ENCODE results near the gene NGF.

NGF gene

DNA sequence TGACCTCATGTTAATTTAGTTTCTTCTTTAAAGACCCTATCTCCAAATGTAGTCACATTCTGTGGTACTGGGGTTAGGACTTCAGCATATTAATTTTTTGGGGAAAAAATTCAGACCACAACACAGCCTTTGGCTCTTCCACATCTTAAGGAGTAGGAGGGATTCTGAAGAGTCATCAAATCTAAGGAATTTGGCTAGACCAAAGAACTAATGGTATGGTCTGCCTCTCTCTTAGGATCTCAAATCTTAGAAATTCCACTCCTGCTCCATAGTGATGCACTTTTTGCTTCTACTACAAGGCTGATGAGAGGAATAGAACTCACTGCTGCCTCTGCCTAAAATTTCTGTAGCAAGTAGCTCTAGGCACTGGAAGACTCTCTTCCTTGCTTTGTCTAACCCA, 80.5 kb downstream of the NGF start:
- H3K4me2 ChIP-seq (ENCODE audit: insufficient read depth, low read length), result no peak overlapping the region
- no peaks in the 10 kb centered on the region for H3K4me1 ChIP-seq (ENCODE audit: insufficient read depth, low read length)
- no peak overlapping the region for H3K27ac ChIP-seq (ENCODE audit: low read length)
- H3K9ac ChIP-seq (ENCODE audit: low read depth, low read length), result no peak overlapping the region
- H3K36me3 ChIP-seq (ENCODE audit: insufficient read depth, low read length), result no peaks in the 10 kb centered on the region
- H3K27me3 ChIP-seq (ENCODE audit: insufficient read depth, low read length, poor library complexity), result peaks cover 8% of the 10 kb centered on the region
- no peak overlapping the region for H2AFZ ChIP-seq (ENCODE audit: low read depth, low read length)
- TF ChIP-seq EZH2 (IDR thresholded peaks at IDR 0.05; ENCODE audit: borderline replicate concordance, low read depth, low read length, severe bottlenecking), result no peak
- TF ChIP-seq, protein P1, sequence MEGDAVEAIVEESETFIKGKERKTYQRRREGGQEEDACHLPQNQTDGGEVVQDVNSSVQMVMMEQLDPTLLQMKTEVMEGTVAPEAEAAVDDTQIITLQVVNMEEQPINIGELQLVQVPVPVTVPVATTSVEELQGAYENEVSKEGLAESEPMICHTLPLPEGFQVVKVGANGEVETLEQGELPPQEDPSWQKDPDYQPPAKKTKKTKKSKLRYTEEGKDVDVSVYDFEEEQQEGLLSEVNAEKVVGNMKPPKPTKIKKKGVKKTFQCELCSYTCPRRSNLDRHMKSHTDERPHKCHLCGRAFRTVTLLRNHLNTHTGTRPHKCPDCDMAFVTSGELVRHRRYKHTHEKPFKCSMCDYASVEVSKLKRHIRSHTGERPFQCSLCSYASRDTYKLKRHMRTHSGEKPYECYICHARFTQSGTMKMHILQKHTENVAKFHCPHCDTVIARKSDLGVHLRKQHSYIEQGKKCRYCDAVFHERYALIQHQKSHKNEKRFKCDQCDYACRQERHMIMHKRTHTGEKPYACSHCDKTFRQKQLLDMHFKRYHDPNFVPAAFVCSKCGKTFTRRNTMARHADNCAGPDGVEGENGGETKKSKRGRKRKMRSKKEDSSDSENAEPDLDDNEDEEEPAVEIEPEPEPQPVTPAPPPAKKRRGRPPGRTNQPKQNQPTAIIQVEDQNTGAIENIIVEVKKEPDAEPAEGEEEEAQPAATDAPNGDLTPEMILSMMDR (IDR thresholded peaks at IDR 0.05; ENCODE audit: borderline replicate concordance, extremely low read depth, low read length, poor library complexity, severe bottlenecking), result no peak
- H3K79me2 ChIP-seq (ENCODE audit: insufficient read depth, low read length), result no peaks in the 10 kb centered on the region
- peaks cover 12% of the 10 kb centered on the region for H3K9me3 ChIP-seq (ENCODE audit: insufficient read depth, low read length, severe bottlenecking)
- H3K4me3 ChIP-seq (ENCODE audit: low read depth in 1 of 2, low read length in 2 of 2), result no peak overlapping the region
- DNase-seq, result no peak
- no peaks in the 10 kb centered on the region for H4K20me1 ChIP-seq (ENCODE audit: insufficient read depth, low read length)
- no peak for ATAC-seq (ENCODE audit: insufficient read depth, low read depth)

DNA sequence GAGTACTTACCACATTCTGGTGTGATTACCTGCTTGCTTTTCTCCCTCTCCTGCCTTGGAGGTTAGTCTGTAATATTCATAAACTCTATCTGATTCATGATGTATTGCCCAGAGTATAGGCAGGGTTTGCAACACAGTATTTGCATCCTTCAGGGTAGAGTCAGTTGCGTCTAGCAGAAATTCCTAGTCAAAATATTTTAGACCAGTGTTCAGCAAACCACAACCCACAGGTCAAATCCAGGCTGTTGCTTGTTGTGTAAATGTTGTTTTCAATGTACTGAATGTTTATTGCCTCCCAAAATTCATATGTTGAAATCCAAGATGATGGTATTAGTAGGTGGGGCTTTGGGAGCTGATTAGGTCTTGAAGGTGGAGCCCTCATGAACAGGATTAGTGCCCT, 82.9 kb downstream of the NGF start:
- H3K79me2 ChIP-seq (ENCODE audit: insufficient read depth, low read length), result no peaks in the 10 kb centered on the region
- H3K4me1 ChIP-seq (ENCODE audit: insufficient read depth, low read length), result no peaks in the 10 kb centered on the region
- H4K20me1 ChIP-seq (ENCODE audit: insufficient read depth, low read length), result no peaks in the 10 kb centered on the region
- DNase-seq, result no peak
- no peaks in the 10 kb centered on the region for H3K36me3 ChIP-seq (ENCODE audit: insufficient read depth, low read length)
- no peak overlapping the region for H3K9ac ChIP-seq (ENCODE audit: low read depth, low read length)
- H3K4me2 ChIP-seq (ENCODE audit: insufficient read depth, low read length), result no peak overlapping the region
- peaks cover 12% of the 10 kb centered on the region for H3K9me3 ChIP-seq (ENCODE audit: insufficient read depth, low read length, severe bottlenecking)
- no peak overlapping the region for H3K27ac ChIP-seq (ENCODE audit: low read length)
- no peak for TF ChIP-seq EZH2 (IDR thresholded peaks at IDR 0.05; ENCODE audit: borderline replicate concordance, low read depth, low read length, severe bottlenecking)
- TF ChIP-seq, protein P1 (IDR thresholded peaks at IDR 0.05; ENCODE audit: borderline replicate concordance, extremely low read depth, low read length, poor library complexity, severe bottlenecking), result no peak
- no peak for ATAC-seq (ENCODE audit: insufficient read depth, low read depth)
- no peak overlapping the region for H3K4me3 ChIP-seq (ENCODE audit: low read depth in 1 of 2, low read length in 2 of 2)
- no peaks in the 10 kb centered on the region for H3K27me3 ChIP-seq (ENCODE audit: insufficient read depth, low read length, poor library complexity)
- H2AFZ ChIP-seq (ENCODE audit: low read depth, low read length), result no peak overlapping the region

DNA sequence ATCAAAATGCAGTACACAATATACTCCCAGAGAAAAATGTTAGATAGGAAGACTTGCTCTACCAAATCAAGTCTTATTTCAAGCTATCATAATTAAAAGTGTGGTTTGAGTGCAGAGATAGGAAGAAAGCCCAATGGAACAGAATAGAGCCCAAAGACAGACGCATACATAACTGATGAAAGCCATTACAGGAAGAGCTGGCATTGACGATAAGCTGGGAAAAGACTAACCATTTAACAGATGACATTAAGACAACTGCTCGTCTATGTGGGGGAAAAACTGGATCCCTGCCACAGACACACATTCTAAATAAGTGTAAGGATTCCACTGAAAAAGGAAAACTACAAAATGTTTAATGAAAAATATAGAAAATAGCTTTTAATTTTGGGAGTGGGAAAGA, 85.5 kb downstream of the NGF start:
- no peak overlapping the region for H3K4me3 ChIP-seq (ENCODE audit: low read depth in 1 of 2, low read length in 2 of 2)
- no peak for DNase-seq
- TF ChIP-seq EZH2 (IDR thresholded peaks at IDR 0.05; ENCODE audit: borderline replicate concordance, low read depth, low read length, severe bottlenecking), result no peak
- TF ChIP-seq, protein P1 (IDR thresholded peaks at IDR 0.05; ENCODE audit: borderline replicate concordance, extremely low read depth, low read length, poor library complexity, severe bottlenecking), result no peak
- H3K79me2 ChIP-seq (ENCODE audit: insufficient read depth, low read length), result no peaks in the 10 kb centered on the region
- H3K4me2 ChIP-seq (ENCODE audit: insufficient read depth, low read length), result no peak overlapping the region
- H3K4me1 ChIP-seq (ENCODE audit: insufficient read depth, low read length), result no peaks in the 10 kb centered on the region
- H3K9ac ChIP-seq (ENCODE audit: low read depth, low read length), result no peak overlapping the region
- no peaks in the 10 kb centered on the region for H3K27me3 ChIP-seq (ENCODE audit: insufficient read depth, low read length, poor library complexity)
- H3K9me3 ChIP-seq (ENCODE audit: insufficient read depth, low read length, severe bottlenecking), result no peaks in the 10 kb centered on the region
- no peak overlapping the region for H2AFZ ChIP-seq (ENCODE audit: low read depth, low read length)
- H3K36me3 ChIP-seq (ENCODE audit: insufficient read depth, low read length), result no peaks in the 10 kb centered on the region
- no peak overlapping the region for H3K27ac ChIP-seq (ENCODE audit: low read length)
- no peak for ATAC-seq (ENCODE audit: insufficient read depth, low read depth)
- H4K20me1 ChIP-seq (ENCODE audit: insufficient read depth, low read length), result no peaks in the 10 kb centered on the region

DNA sequence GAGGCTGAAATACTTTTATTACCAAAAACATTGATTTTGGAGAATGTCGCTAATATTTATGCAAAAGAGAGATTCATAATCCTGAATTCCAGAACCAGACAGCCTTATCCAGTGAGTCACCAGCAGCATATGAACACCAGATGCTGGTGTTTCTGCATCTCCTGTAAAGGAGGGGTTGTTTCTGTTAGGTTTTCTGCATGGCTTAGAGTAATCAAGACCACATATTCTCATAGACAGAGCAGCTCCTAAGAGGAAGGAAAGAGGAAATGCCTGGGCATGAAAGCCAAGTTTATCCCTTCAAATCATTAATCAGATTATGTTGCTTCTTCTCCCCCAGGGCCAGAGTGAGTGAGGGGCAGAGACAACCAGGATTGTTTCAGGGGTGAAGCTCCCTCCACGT, 86.2 kb downstream of the NGF start:
- Histone ChIP-seq H3K4me2 (ENCODE audit: insufficient read depth, low read length) (no peak overlapping the region), H4K20me1 (ENCODE audit: insufficient read depth, low read length) (no peaks in the 10 kb centered on the region), H3K36me3 (ENCODE audit: insufficient read depth, low read length) (no peaks in the 10 kb centered on the region), H3K9me3 (ENCODE audit: insufficient read depth, low read length, severe bottlenecking) (no peaks in the 10 kb centered on the region), H3K79me2 (ENCODE audit: insufficient read depth, low read length) (no peaks in the 10 kb centered on the region), H3K27ac (ENCODE audit: low read length) (no peak overlapping the region), H3K4me3 (ENCODE audit: low read depth in 1 of 2, low read length in 2 of 2) (no peak overlapping the region), H2AFZ (ENCODE audit: low read depth, low read length) (no peak overlapping the region), H3K4me1 (ENCODE audit: insufficient read depth, low read length) (no peaks in the 10 kb centered on the region), H3K27me3 (ENCODE audit: insufficient read depth, low read length, poor library complexity) (no peaks in the 10 kb centered on the region), H3K9ac (ENCODE audit: low read depth, low read length) (no peak overlapping the region)
- TF ChIP-seq EZH2 (IDR thresholded peaks at IDR 0.05; ENCODE audit: borderline replicate concordance, low read depth, low read length, severe bottlenecking), result no peak
- TF ChIP-seq, protein P1 (IDR thresholded peaks at IDR 0.05; ENCODE audit: borderline replicate concordance, extremely low read depth, low read length, poor library complexity, severe bottlenecking), result no peak
- ATAC-seq (ENCODE audit: insufficient read depth, low read depth) (no peak), DNase-seq (no peak)

Measured in DND-41 (cell line).